NCI-H1694 (cell line): Measurements from ENCODE around the gene FRS3.

Source experiments
- DNase-seq: peaks from one replicate; lab custom pipeline; 2025; lab: John Stamatoyannopoulos, UW

FRS3 gene

DNA sequence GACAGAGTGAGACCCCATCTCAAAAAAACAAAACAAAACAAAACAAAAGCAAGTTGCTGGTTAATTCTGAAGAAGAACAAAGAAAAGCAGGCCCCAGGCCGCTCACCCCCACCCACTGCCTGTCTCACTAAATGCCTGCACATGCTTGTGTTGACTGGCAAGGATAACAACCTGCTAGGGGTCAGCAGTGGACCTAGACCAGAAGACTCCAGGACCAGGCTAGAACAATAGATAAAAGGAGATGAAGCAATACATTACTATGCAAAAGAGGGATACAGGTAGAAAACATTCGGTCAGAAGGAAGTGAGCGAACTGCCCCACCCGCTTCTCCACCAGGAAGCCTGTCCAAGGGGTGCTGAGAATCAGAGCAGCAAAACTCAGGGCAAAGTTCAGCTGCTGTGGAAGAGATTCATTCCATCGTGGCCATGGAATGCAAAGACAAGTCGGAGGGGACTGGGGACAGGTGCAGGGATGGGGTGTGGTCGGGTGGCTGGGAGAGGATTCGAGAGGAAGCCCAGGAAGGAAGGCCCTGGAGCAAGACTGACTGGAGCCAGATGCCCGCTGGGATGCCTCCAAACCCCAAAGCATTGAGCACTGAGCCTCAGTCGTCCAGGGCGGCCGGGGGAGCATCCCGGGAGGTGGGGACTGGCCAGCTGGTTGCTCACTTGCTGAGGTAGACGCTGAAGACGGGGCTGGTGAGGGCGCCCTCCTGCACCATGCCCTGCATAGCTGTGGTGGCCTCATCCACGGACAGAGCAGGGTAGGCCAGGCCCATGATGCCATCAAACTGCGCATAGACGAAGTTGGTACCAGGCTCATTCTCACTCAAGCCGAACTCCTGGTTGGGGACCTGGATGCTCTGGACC lies 37.8 kb downstream of the FRS3 start:
- DNase-seq: no peak

DNA sequence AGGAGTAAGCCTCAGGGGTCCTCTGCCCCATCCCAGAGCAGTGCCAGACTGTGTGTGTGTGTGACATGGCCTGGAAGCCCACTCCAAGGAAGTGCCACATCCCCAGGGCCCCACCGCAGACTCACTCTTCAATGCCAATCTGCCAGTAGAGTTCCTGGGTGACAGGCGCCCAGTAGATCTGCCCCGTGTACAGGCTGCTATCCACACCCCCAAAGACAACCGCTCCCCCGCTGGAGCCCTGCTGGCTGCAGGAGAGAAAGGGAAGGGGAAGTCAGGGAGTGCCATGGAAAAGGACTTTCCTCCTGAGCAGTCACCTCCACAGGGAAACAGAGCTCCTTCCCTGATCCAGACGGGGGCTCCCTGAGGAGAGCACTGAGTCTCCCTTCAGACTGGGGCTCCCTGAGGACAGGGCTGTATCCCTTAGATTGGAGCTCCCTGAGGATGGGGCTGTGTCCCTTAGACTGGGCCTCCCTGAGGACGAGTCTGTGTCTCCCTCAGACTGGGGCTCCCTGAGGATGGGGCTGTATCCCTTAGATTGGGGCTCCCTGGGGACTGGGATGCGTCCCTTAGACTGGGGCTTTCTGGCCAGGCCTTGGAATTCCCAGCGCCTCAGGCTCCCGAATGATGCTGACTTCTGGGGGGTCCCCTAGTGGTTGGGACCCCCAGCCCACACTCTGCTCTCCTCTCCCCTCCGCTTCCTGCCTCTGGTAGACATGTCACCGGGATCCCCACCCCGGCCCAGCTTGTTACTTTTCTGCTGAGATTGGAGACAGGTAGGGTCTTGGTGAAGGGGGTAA lies 39.1 kb downstream of the FRS3 start:
- no peak for DNase-seq

DNA sequence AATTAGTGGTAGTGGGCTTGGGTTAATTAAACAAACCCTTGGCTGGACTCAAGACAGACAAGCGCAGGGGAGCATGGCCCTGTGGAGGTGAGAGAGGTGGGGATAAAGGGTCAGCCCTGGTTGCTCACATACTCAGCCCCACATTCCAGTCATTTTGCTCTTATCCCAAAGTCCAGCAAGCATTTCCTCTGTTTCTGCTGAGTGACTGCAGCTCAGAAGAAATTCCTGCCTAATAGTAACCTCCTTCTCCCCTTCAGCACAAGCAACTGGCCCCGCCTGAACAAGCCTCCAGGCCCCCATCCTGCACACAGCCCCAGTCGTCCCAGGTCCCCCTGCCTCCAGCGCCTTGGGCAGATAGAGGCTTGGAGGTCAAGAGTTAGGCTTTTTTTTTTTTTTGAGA lies 40.7 kb downstream of the FRS3 start:
- no peak for DNase-seq

DNA sequence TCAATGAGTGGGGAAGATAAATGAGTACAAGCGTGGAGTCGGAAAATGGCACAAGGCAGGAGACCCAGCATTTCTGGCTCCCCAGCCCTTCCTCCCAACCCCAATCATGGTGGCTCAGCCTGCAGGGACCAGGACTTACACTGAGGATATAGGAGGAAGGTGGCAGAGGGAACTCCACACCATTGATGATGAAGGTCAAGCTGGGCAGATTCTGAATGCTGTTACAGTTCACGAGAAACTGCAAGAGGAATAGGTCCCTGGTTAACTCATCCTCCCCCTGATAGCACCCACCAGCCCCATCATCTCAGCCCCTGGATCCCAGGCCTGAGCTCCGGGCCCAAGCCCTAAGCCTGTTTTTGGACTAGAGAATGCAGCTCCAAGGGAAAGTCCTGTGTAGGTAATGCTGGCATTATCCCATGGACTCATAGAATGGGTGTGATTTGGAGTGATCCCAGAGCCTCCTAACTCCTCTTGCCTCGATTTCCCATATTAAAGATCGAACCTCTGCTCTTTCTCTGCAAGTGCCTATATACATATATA lies 42.0 kb downstream of the FRS3 start:
- DNase-seq: no peak

DNA sequence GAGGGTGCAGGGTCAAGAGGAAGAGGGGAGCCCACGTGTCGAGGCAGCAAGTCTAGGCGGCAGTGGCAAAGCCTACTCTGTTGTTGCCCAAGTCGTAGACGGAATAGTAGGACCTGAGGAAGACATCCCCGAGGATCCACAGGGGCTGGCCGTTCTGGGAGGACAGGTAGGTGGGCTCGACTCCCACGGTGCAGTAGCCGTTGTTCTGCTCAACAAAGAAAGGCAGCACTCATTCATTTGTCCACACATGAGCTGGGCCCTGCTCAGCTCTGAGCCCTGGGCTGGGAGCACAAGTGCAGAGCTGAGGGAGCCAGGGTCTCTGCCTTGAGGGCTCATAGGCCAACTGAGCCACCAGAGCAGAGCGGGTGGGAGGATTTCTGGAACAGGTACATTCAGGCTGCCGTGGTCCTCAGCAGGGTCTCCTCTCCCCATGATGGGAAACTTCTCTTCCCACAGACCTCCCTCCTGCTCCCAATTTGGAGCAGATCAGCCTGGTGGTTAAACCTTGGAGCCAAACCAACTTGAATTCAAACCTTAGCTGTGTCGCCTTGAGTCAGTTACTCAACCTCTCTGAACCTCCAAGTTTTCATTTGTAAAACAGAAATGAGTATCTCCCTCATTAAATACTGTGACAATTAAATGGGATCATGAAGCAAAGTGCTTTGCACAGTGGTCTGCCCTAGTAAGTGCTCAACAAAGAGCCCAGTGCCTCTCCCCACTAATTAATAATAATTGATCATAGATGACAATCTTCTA lies 42.7 kb downstream of the FRS3 start:
- DNase-seq: no peak

DNA sequence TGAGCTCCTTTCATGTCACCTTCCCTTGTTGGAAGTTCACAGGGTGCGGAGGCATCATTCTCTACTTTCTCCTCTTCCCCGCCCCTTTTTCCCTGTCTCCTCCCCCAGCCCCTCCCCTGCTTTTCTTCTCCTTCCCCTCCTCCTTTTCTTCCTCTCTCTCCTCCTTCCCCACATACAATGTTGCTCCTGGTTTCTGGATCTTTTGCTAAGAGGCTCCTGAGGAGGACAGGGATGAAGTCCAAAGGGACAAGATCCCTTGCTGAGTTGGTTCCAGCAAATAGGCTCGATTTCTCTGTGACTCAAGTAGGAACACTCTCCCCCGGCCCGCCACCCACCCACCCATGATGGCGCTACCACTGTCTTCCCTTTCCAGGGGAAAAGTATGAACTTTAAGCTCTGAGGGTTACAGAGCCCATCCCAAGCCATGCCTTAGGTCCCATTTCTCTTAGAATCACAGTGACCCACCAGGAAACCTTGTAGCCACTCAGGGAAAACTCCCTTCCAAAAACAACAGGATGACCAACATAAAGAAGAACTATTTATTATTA lies 43.4 kb downstream of the FRS3 start:
- no peak for DNase-seq

DNA sequence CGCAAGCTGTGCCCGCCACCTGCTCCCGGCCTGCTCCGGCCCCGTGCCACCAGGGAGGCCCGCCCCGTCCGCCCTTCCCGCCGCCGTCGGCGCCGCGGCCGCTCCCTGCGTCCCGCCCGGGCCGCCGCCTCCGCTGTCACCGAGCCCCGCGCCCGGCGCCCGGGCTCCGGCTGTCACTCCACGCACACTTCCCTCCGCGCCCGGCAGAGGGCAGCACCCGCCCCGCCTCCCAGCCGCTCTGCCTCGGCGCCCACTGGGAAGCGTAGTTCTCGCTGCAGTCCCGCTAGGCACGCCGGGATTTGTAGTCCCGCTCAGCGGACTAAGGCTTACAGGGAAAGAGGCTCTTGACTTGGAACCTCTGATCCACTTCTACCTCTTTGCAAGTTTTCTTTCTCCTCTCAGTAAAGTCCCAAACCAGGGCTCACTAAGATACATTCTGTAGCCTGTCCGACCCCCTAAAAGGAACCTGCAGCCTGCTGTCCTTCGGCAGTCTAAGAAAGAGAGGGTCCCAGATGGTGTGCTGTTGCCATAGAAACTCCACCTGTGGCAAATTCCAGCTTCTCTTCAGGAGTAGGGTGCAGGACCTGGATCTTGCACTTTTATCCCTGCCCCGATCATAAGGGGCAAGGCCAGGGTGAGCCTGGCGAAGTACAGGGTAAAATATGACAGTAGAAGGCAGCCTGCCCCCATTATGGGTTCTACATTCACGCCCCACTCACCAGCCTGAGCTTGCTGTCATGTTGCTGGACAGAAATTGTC lies 44.1 kb downstream of the FRS3 start, which contains the start of gene TFEB:
TSS of gene TFEB (minus strand) at position 182 of the 759 bp plus-strand sequence. CDS start 44,395 bp downstream, outside the sequence.
- DNase-seq: peak; percentile 70

DNA sequence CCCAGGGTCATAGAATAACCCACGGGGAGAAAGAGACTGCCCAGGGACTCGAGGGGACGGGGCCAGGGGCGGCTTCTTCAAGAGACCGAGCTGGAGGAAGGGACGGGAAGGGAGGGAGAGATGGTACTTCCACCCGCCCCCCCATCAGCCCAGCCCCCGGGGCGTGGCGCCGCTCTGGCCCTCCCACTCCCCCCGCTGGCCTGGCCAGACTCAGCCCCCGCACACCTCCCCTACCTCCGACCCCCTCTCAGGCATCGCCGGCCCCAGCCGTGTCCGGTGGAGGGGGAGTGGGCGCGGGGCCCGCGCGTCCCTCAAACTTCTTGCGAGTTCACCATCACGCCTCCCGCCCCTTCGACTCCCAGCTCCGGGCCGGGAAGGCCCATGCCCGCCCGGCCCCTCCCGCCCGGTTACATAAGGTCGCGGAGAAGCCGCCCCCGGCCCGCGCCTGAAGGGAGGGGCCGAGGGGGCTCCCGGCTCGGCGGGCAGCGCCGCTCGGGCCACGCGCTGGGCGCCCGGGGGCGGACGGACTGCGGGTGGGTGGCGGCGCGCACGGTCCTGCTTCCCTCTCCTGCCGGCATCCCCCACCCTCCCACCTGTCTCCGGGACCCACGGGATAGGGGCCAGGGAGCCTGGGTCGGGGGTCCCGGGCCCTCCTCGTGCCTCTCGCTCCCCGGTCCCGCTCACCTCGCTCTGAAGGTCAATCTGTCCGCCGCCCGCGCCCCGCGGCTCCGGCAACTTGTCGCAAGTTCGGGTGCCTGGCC lies 44.9 kb downstream of the FRS3 start:
- peak; percentile 25 for DNase-seq

DNA sequence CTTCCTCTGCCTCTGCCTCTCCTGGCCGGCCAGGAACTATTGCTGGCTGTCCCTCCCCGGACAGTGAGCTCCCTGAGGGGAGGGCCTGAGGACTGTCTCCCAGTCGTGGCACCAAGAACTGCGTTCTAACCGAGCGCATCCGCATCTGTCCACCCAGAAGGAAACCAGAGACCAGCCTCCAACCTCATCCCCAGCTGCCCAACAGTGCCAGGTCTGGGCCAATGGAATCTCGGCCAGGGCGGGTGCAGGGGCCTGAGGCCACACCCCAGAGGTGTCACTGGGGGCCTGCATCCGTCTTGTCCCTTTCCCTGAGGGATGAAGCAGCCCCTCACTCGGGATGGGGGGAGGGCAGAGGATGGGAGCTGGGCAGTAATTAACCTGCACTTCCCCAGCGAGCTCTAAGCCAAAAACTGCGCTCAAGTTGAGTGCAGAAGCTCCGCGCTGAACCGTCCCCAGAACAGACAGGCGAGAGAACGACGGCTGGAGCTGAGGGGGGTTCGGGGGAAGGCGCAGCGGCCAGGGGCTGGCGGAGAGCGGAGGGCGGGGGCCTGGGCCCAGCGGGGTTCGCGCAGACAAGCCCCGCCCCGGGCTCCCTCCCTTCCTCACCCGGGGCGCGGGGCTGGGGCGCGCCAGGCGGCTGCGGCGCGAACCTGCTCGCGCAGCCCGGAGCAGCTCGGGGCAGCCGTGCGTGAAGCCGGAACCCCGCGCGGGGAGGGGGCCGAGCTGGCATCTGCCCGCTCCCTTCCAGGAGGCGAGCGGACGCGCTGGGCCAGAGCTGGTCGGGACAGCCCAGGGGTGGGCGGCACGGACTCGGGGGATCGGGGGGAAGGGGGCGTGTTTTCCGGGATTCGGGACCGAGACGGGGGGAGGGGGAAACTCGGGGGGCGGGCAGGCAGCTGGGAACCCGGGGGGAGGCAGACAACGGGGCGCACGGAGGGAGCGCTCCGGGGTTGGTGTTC lies 45.7 kb downstream of the FRS3 start:
- peak; percentile 32 for DNase-seq

DNA sequence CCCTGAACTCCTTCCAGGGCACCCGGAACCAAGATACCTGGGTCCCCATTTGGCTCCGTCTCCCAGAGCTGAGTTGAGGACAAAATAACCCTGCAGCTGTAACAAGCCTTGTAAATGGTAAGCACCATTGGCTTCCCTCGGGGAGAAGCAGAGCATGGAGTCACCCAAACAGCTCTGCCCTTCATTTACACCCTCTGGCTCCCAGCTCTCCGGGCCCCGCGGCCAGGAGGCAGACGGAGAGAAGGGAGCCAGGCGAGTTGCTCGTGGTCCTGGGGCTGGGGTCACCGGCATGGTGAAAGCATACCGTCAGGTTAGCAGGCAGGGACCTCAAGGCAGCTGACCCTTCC lies 46.4 kb downstream of the FRS3 start:
- no peak for DNase-seq

DNA sequence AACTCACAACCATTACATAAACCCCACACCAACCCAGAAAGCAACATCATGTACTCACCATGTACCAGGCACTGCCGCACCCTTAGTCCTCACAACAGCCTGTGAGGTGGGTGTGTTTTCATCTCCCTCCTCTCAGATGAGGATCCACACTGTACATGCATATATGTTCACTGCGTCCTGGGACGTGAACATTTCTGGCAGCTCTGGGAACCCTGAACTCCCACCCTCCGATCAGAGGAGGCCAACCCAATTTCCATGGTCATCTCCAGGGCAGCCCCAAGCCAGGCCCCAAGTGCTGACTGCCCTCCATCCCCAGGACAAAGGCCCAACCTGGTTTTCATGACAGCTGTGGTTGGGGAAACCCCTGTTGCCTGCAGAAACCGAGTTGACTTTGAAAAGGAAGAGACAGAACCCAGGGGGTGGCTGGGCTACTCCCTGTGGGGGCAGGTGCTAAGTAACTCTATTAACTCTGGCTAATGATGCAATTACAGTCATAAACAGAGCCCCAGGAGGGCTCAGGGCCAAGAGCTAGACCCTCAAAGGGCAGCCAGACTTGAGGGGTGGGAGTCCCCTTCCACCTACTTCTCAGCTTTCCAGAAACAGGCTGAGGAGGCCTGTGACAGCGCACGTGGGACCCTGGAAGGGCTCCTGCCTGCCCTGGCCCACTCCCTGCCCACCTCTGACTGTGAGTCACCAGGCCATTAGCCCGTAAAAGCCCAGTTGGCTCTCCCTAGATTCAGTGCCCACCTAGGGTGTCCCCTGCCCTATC lies 46.9 kb downstream of the FRS3 start:
- no peak for DNase-seq

DNA sequence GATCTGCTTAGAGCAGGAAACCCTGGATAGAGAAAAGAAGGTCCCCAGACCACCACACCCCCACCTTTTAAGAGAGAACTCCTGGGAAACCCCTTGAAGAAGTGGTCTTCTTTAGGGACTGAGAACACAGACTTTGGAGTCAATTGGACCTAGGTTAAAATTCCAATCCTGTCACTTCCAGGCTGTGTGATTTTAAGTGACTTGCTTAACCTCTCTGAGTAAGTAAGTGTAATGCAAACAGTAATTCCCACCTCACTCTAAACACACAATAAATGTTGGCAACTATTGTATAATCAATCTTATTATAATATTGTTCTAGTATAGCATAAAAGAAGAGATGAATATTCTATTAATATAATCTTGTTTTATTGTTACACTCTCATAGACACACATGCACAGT lies 47.6 kb downstream of the FRS3 start:
- DNase-seq: no peak

DNA sequence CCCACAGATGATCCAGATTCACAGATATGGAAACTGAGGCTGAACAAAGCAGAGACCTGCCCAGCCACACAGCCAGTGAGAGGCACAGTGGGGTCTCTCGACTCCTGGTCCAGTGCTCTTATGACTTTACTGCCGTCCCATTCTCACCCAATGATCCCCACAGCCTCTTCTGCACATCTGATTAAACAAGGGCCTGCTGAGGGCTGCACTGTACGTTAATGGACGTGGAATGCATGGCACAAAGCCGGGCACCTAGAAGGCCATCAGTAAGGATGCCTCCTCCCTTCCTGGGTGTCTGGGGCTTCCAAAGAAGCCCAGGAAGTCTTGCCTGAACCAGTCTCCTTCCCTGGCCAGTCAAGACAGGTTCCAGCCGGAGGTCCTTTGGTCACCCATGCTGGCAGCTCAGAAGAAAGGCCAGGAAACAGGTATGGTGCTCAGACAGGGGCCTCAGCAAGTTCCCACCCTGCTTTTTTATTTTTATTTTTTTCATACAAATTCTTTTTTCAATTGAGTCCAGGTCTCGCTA lies 48.1 kb downstream of the FRS3 start:
- DNase-seq: no peak

DNA sequence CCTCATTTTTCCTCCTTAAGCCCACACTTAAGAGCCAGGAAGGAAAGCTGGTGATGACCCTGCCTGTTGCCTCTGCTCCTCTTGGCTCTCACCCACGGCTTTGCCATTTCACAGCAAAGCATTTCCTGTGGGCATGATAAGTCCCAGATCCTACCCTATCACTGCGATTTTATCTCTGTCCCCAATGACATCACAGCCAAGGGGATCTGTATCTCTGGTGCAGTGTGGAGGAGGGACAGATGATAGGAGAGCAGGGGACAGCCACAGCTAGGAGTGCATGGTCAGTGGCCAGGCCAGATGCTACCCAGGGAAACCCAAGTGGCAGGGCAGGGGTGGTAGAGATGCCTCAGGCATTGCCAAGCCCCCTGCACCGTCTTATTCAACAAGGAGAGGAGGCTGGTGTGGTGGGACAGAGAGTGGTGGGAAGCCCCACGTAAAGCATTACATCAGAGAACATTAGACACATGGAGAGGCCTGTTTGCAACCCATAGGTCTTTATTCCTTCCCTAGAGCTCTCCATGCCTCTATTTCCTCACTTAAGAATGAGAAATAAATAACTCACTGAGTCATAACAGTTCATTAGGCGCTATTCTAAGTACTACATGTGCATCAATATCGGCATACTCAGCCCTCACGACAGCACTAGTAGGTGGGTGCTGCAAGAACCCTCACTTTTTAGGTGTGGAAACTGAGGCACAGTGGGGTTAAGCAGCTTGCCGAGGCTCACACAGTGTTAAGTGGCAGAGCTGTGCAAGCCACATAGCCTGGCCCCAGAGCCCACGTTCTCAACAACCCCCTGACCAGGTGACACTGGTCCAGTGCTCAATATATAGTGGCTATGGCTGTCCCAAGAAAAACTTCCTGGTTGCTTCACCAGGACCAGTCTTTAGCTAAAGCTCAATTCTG lies 48.9 kb downstream of the FRS3 start:
- DNase-seq: no peak

DNA sequence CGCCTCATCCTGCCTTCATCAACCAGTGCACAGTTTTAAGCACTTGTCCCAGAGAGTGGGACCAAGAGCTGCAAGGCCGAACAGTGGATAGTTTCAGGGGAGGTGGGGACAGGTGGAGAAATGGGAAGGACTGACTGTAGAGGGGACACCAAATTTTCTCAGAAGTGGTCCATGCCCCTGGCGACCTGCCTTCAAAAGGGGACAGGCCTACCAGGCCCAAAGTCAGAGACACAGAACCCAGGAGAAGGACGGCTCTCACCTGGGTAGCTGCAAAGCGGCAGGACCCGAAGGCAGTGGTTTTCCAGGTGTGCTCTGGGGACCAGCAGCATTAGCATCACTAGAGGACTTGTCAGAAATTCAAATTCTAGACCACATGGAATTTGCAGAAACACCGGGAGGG lies 50.1 kb downstream of the FRS3 start:
- no peak for DNase-seq

DNA sequence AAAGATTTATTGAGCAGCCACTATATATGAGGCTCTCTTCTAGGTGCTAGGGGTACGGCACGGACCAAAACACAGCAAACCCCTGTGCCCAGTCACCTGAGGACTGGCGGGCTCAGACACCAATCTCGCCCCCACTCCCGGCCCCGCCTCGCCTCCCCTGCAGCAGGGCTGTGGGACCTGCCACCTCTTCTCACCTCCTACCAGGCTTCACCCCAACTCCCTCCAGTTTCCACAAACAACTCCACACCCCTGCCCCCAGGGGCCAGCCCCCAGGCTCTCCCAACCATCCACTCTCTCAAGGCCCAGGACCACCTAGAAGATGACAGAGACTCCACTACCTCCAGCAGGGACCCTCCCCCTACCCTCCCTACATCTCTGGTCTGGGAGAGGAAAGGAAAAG lies 50.7 kb downstream of the FRS3 start:
- no peak for DNase-seq
